H1 (cell line): ENCODE measurements around the gene GPATCH2.

Source experiments
- CEBPB ChIP-seq: IDR thresholded peaks from 2 replicates; pipeline ENCODE4 v1.6.1; 2012; ENCODE audit warnings: low read depth, low read length
- CHD2 ChIP-seq: IDR thresholded peaks from 2 replicates; pipeline ENCODE4 v1.6.1; 2012; ENCODE audit warnings: low read length, improper control_type of control experiment
- CTCF ChIP-seq, 3 experiments: IDR thresholded peaks; 1 replicate in 2 of 3; 2 replicates in 1 of 3; pipeline versions ENCODE4 v1.5.1 to v1.6.1; 2011; ENCODE audit warnings: low read length in 3 of 3, mild to moderate bottlenecking in 3 of 3, inconsistent platforms in 2 of 3, low read depth in 1 of 3, moderate library complexity in 1 of 3; ENCODE audit not compliant: insufficient read depth in 1 of 3; ENCODE audit errors: control extremely low read depth in 1 of 3
- EP300 ChIP-seq, 2 experiments: IDR thresholded peaks; 1 replicate in 1 of 2; 2 replicates in 1 of 2; pipeline ENCODE4 v1.6.1; 2011 to 2012; ENCODE audit warnings: low read depth in 2 of 2, low read length in 2 of 2, mild to moderate bottlenecking in 2 of 2, borderline replicate concordance in 1 of 2, inconsistent platforms in 1 of 2, moderate library complexity in 1 of 2
- EZH2 ChIP-seq: fragments of 200-600 bp; sonication (generic); IDR thresholded peaks from 2 replicates; pipeline ENCODE4 v1.7.1; 2012; ENCODE audit warnings: low read depth, mild to moderate bottlenecking, moderate library complexity, low read length, inconsistent platforms; ENCODE audit not compliant: severe bottlenecking
- GTF2F1 ChIP-seq: IDR thresholded peaks from 2 replicates; pipeline ENCODE4 v1.6.1; 2012; ENCODE audit warnings: low read depth, low read length, improper control_type of control experiment, borderline replicate concordance
- NRF1 ChIP-seq: IDR thresholded peaks from 2 replicates; pipeline ENCODE4 v1.6.1; 2011; ENCODE audit warnings: mild to moderate bottlenecking, low read depth, low read length, improper control_type of control experiment
- POLR2A ChIP-seq, 2 experiments: IDR thresholded peaks; 1 replicate in 1 of 2; 2 replicates in 1 of 2; pipeline ENCODE4 v1.6.1; 2011; ENCODE audit warnings: low read depth in 2 of 2, low read length in 2 of 2, mild to moderate bottlenecking in 2 of 2; ENCODE audit errors: control extremely low read depth in 1 of 2
- POLR2AphosphoS5 ChIP-seq: IDR thresholded peaks from 2 replicates; pipeline ENCODE4 v1.6.1; 2011; ENCODE audit warnings: low read depth, low read length
- RAD21 ChIP-seq, 2 experiments: IDR thresholded peaks in 1 of 2; conservative IDR thresholded peaks in 1 of 2; 2 replicates each; pipeline ENCODE4 v1.6.1; 2011; ENCODE audit warnings: low read depth in 2 of 2, low read length in 2 of 2, improper control_type of control experiment in 1 of 2, inconsistent platforms in 1 of 2, mild to moderate bottlenecking in 1 of 2, moderate library complexity in 1 of 2
- RNF2 ChIP-seq: fragments of 200-900, 300-1000 bp; sonication (generic); IDR thresholded peaks from 2 replicates; pipeline ENCODE4 v1.7.1; 2016; ENCODE audit warnings: borderline replicate concordance, low read depth, mild to moderate bottlenecking, antibody characterized with exemption, low read length; ENCODE audit not compliant: poor library complexity, severe bottlenecking; ENCODE audit errors: missing control alignments
- SIRT6 ChIP-seq: IDR thresholded peaks from one replicate; pipeline ENCODE4 v1.7.1; 2012; ENCODE audit warnings: low read length, inconsistent platforms
- SP1 ChIP-seq: IDR thresholded peaks from 2 replicates; pipeline ENCODE4 v1.6.1; 2011; ENCODE audit warnings: low read depth, low read length
- TAF1 ChIP-seq: IDR thresholded peaks from 2 replicates; pipeline ENCODE4 v1.6.1; 2011; ENCODE audit warnings: mild to moderate bottlenecking, low read depth, low read length

- no peak for TF ChIP-seq CTCF (IDR thresholded peaks at IDR 0.05; ENCODE audit: control extremely low read depth in 1 of 3, insufficient read depth in 1 of 3, low read depth in 1 of 3, low read length in 3 of 3)
- TF ChIP-seq CEBPB = no peak
- TF ChIP-seq POLR2A (IDR thresholded peaks at IDR 0.05; ENCODE audit: control extremely low read depth in 1 of 2, low read depth in 2 of 2, low read length in 2 of 2) = no peak
- TF ChIP-seq GTF2F1 = no peak
- TF ChIP-seq EZH2 = no peak
- no peak for TF ChIP-seq POLR2AphosphoS5
- no peak for TF ChIP-seq RAD21 (IDR thresholded peaks at IDR 0.05 in 1 of 2, conservative IDR thresholded peaks at IDR 0.05 in 1 of 2; ENCODE audit: low read depth in 2 of 2, low read length in 2 of 2)
- no peak for TF ChIP-seq SIRT6
- TF ChIP-seq EP300 (IDR thresholded peaks at IDR 0.05; ENCODE audit: borderline replicate concordance in 1 of 2, low read depth in 2 of 2, low read length in 2 of 2) = no peak
- no peak for TF ChIP-seq NRF1
- no peak for TF ChIP-seq TAF1
- no peak for TF ChIP-seq CHD2
- TF ChIP-seq RNF2 = no peak
- no peak for TF ChIP-seq SP1
These were observed 40.3 kb downstream of the GPATCH2 start for GRCh38 chr1:217590598-217590997.
